Coronary artery (tissue), 2 donors: ENCODE results near the gene GOLGA6D.
"Not testable (repeated sequence)": the region's sequence is repeated elsewhere in the genome, so short reads cannot be mapped to it uniquely, and the experiment has no call there.

Source experiments
- DNase-seq: peaks from one replicate; pipeline ENCODE4 v3.0.0-alpha.2; 2017; ENCODE audit warnings: low spot score
- H3K27ac ChIP-seq, 2 donors: fragments of 200-600 bp; sonication (generic); one replicate each; pipeline ENCODE4 v1.5.1; 2016 to 2019
- H3K4me3 ChIP-seq: fragments of 200-600 bp; sonication (generic); 2 replicates; pipeline ENCODE4 v1.5.1; 2016; ENCODE audit warnings: mild to moderate bottlenecking, moderate library complexity
- CTCF ChIP-seq: fragments of 200-600 bp; sonication (generic); IDR thresholded peaks from one replicate; pipeline ENCODE4 v1.5.1; 2019; ENCODE audit warnings: antibody characterized with exemption

The GOLGA6D gene

DNA sequence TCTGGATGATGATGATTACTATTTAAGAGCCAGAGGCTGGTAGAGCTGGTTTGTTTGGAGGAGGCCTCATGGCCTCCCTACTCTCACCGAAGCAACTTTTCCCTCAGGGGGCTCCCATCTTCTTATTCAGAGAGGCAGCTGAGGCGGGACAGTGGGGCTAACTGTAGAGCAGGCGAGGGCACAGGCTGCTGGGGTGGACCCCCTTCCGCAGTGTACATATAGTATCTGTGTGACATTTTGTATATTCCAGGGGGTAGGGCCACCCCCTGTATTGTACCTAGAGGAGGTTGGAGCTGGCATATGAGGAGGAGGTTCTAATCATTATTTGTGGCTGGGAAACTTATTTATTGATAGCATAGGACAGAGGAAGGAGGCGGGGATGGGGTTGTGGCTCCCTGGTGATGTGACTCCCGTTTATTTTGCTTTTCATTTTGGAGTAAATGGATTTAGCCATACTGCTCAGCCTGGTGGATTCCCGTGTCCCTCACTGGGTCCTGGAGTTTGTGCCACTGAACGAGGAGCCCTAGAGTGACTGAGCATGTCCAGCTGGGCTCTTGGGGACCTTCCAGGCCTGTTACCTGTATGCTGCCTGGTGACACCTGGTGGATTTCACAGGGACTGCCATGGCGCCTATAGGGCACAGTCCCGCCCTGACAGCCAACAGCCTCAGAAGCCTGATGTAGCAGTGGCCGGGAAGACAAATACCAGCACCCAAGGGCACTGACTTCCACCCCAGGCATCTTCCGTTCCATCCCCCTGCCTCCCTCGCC, 16.1 kb downstream of the GOLGA6D start:
- DNase-seq, H3K27ac ChIP-seq, H3K4me3 ChIP-seq: not testable (repeated sequence)

DNA sequence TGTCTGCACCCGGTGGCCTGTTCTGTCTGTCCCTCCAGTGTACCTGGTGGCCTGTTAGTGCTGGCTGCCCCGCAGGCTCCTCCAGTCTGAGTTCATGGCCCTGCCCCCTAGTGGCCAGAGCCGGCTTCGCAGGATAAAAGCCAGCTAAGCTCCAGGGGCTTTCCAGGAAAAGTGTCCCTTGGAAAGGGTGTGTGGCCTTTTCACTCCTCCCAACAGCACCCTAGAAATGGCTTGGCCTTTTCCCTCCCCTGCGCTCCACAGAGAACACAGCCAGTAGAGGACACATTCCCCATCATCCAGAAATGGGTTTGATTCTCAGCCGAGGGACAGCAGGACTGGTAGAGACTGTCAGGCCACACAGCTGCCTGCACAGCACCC, 16.7 kb downstream of the GOLGA6D start:
- DNase-seq, H3K27ac ChIP-seq, H3K4me3 ChIP-seq: not testable (repeated sequence)
- TF ChIP-seq CTCF: peak; percentile 28

DNA sequence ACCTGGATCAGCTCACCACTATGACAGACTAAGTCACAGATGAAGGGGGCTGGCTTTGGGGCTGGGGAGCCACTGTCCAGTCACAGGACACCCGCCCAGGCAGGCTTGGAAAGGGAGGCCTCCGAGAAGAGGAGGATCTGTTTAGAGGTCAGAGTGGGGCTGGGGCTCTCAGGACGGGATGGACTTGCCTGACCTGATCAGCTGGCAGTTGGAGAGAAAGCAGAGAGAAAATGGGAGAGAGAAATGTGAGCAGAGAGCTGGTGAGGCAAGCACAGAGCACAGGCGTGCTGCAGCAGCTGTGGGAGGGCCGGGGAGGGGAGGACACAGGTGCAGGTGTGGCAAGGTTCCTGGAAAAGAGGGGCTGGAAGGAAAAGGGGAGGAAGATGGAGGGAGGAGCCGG, 17.4 kb downstream of the GOLGA6D start:
- H3K4me3 ChIP-seq, DNase-seq, H3K27ac ChIP-seq: not testable (repeated sequence)

DNA sequence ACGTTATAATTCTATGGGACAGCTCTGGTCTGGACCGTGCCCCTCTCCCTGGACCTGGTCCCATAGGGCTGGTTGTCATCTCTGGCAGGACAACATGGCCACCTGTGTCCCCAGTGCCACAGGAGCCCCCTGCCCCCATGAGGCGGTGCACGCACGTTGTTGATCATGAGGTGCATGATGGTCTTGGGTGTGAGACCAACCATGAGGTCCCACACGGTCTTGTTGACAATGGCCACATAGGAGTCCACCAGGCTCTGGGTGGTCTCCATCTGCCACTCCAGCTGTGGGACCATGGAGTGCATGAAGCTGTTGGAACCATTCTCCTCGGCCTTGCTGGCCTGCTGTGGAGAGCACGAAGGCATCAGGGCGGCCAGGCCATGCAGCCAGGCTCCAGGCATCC, 19.7 kb downstream of the GOLGA6D start:
- no peak for DNase-seq
- no peak overlapping the region for H3K27ac ChIP-seq
- no peak for TF ChIP-seq CTCF

DNA sequence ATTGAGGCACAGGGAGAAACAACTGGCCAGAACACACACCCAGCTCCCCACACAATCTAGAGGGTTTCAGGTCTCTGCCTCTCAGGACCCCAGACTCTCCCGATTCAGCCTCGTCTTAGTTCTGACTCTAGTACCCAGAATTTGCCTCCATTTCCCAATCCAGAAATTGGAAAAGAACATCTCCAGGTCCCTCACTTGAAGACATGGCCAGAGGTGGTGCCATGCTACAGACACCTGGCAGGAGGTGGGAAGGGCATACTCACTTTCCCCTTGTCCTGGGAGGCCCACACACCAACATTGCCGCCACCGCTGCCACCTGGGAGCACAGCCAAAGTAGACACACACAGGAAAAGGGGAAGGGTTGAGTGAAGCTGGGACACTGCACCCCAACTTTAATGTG, 20.1 kb downstream of the GOLGA6D start:
- DNase-seq, H3K27ac ChIP-seq, H3K4me3 ChIP-seq: not testable (repeated sequence)

More for the DNA sequence above, 19.7 kb downstream of the GOLGA6D start:
- no peak overlapping the region for H3K4me3 ChIP-seq

DNA sequence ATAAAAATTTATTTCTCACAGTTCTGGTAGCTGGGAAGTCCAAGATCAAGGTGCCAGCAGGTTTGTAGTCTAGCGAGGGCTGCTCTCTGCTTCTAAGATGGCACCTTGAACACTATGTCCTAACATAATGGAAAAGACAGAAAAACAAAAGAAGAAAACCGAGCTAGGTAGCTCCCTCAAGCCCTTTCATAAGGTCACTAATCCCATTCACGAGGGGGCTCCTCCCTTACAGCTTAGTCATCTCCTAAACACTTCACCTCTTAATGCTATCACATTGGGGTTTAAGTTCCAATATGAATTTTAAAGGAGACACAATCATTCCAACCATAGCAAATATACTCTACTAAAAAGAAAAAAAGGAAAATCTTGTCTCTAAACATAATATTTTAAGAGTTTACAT, 23.6 kb downstream of the GOLGA6D start:
- no peak for DNase-seq
- TF ChIP-seq CTCF: no peak
- no peak overlapping the region for H3K27ac ChIP-seq
- H3K4me3 ChIP-seq: no peak overlapping the region

DNA sequence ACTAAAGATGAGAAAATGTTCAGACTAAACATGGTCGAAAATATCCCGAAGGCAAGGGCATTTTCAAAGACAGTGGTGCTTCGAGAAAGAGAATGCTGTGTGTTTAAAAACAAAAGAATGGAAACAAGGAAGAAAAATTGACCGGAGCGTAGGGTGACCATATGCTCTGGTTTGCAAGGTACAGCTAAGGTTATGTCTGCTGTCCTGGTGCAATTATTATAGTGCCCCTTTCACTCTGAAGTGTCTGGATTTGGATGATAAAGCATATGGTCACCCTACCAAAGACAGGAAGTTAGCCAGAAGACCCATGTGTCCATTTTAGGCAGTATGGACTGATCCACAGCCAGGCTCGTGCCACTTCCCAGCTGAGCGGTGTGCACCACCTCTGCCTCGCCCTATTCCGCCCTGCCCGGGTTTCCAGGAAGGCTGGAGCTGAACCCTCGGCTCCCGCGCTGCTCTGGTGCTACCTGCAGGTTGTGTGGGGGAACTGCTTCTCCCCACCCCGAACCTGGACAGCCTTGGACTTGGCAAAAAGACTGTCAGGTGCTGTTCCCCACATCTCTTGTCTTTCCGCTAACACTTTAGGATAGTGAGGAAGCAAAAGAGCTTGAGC, 25.2 kb downstream of the GOLGA6D start:
- no peak for DNase-seq
- no peak overlapping the region for H3K4me3 ChIP-seq
- TF ChIP-seq CTCF: no peak
- no peak overlapping the region for H3K27ac ChIP-seq

DNA sequence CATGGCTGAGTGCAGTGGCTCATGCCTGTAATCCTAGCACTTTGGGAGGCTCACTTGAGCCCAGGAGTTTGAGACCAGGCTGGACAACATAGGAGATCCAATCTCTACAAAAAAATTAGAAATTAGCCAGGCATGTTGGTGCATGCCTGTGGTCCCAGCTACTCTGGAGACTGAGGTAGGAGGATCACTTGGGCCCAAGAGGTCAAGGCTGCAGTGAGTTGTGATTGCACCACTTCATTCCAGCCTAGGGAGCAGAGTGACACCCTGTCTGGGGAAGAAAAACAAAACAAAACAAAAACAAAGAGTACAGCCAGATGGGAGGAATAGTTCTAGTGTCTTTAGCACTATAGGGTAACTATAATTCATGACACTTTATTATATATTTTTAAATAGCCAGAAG, 27.1 kb downstream of the GOLGA6D start:
- TF ChIP-seq CTCF: no peak
- H3K27ac ChIP-seq: no peak overlapping the region
- H3K4me3 ChIP-seq: no peak overlapping the region
- DNase-seq: no peak

- not testable (repeated sequence) for DNase-seq, H3K27ac ChIP-seq, H3K4me3 ChIP-seq
Measured at GRCh38 chr15:75312548-75312947, 29.9 kb downstream of the GOLGA6D start.
